AG04449 (cell line): ENCODE results near the gene POLE.

Experiments
- CTCF ChIA-PET: fragments of 350-600 bp; formaldehyde crosslinking; extraction: SDS; loops from one replicate; lab custom pipeline; 2021; ENCODE audit warnings: antibody characterized with exemption; lab: Yijun Ruan, JAX
- POLR2A ChIA-PET: fragments of 400-600, 350-600 bp; formaldehyde crosslinking; extraction: SDS; loops from one replicate; lab custom pipeline; 2020; ENCODE audit warnings: antibody characterized with exemption, inconsistent platforms; lab: Yijun Ruan, JAX
- DNase-seq: peaks from one replicate; pipeline ENCODE4 v3.0.0-alpha.2; 2010; ENCODE audit warnings: low read depth, low spot score
- H3K4me3 ChIP-seq: 2 replicates; pipeline ENCODE4 v1.5.1; 2011; ENCODE audit warnings: low read depth, mild to moderate bottlenecking, control low read depth, low read length
- CTCF ChIP-seq: IDR thresholded peaks from one replicate; pipeline ENCODE4 v1.5.1; 2011; ENCODE audit warnings: mild to moderate bottlenecking, moderate library complexity, low read length, control low read depth, inconsistent platforms; ENCODE audit not compliant: insufficient read depth; ENCODE audit errors: missing control alignments

Gene POLE

GRCh38 chr12:132617822-132618682, 69.1 kb downstream of the POLE start:
- no peak for TF ChIP-seq CTCF
- POLR2A ChIA-PET: no interaction called here
- H3K4me3 ChIP-seq: no peak overlapping the region
- CTCF ChIA-PET: interaction anchor here (0.6 to 15.6 kb wide), 10 partner anchors 11 to 464 kb away, joined by 3 to 214 read pairs (median 5); partner anchors contain the start of gene LRCOL1
- no peak for DNase-seq

GRCh38 chr12:132617135-132617701, 69.9 kb downstream of the POLE start:
- TF ChIP-seq CTCF: no peak
- DNase-seq: no peak
- no peak overlapping the region for H3K4me3 ChIP-seq
- ChIA-PET CTCF (interaction anchor here (0.6 to 15.6 kb wide), 9 partner anchors 12 to 463 kb away, joined by 3 to 214 read pairs (median 4); partner anchors contain the start of gene LRCOL1), POLR2A (interaction anchor here (0.6 kb wide), 1 partner anchor 62 kb away, joined by 3 read pairs; no protein-coding TSS in a partner anchor)

- ChIA-PET CTCF (interaction anchor here (0.7 to 15.6 kb wide), 23 partner anchors 8 to 462 kb away, joined by 3 to 214 read pairs (median 4); partner anchors contain the start of gene LRCOL1), POLR2A (no interaction called here)
- TF ChIP-seq CTCF: no peak
- no peak for DNase-seq
- H3K4me3 ChIP-seq: no peak overlapping the region
Observed at GRCh38 chr12:132615579-132616038, 71.5 kb downstream of the POLE start.

- POLR2A ChIA-PET: no interaction called here
- DNase-seq: peak; percentile 28
- no peak overlapping the region for H3K4me3 ChIP-seq
- TF ChIP-seq CTCF: peak; percentile 89
- CTCF ChIA-PET: interaction anchor here (0.6 to 15.6 kb wide), 30 partner anchors 8 to 464 kb away, joined by 3 to 214 read pairs (median 6); partner anchors contain the start of gene LRCOL1
Observed at GRCh38 chr12:132614861-132615578, 72.1 kb downstream of the POLE start.

- CTCF ChIA-PET: interaction anchor here (1.1 to 15.6 kb wide), 21 partner anchors 9 to 460 kb away, joined by 3 to 214 read pairs (median 8); partner anchors contain the start of gene LRCOL1
- no peak overlapping the region for H3K4me3 ChIP-seq
- POLR2A ChIA-PET: no interaction called here
- TF ChIP-seq CTCF: no peak
- DNase-seq: no peak
Observed at GRCh38 chr12:132614029-132614428, 73.1 kb downstream of the POLE start.
